ENCODE results near the gene WNT6. TPM values are rescaled to one million over a fixed set of nuclear protein-coding genes. Genes with fewer than 3 reads are reported as not detected.

The WNT6 gene
- total RNA-seq, 1 donor from 2014 or later = not detected

DNA sequence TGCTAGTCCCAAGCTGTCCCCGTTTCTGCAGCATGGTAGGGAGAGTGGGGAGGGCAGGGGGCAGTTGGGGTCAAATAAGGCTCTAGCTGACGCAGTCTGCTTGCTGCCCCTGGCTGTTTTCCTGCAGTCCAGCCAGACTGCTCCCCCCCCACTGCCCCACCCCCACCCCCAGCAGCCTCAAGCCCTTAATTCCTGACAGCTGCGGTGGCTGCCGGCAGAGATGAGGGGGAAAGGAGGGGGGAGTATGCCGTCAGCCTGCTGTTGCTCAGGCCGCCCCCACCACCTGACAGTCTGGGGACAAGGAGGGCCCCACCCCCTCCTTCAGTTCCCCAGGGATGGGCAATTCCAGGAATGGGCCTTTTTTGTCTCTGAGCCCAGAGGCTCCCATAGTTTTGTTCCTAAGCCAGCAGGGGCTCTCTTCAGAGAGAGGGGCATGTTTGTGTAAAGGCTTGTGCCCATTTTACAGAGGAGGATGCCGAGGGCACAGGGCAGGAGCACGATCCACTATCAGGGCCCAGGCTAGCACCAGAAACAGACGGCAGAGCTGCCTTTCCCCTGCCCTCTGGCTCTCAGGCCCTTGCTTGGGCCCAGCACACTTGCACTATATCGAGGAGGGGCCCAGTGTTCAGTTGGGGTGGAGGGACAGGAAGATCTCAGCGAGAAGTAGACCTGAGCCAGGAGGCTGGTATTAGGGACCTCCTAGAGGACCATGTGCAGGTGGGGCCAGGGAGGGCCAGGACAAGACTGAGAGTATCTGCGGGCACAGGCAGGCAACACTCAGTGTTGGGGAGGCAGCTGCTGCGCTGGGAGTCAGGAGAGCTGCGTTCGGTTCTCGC, 19.5 kb downstream of the WNT6 start:
- Mint-ChIP-seq H3K4me1 (ENCODE audit: low read depth) (peaks cover 5% of the 10 kb centered on the region), H3K4me3 (ENCODE audit: unreplicated experiment) (no peak overlapping the region), H3K36me3 (ENCODE audit: low read depth) (peaks cover 1% of the 10 kb centered on the region), H3K9me3 (ENCODE audit: low read depth) (no peaks in the 10 kb centered on the region), H3K27ac (ENCODE audit: unreplicated experiment) (no peak overlapping the region), H3K27me3 (ENCODE audit: low read depth) (peaks cover 71% of the 10 kb centered on the region)
- peak; percentile 52 for DNase-seq (ENCODE audit: low spot score)
- TF ChIP-seq, protein P1, sequence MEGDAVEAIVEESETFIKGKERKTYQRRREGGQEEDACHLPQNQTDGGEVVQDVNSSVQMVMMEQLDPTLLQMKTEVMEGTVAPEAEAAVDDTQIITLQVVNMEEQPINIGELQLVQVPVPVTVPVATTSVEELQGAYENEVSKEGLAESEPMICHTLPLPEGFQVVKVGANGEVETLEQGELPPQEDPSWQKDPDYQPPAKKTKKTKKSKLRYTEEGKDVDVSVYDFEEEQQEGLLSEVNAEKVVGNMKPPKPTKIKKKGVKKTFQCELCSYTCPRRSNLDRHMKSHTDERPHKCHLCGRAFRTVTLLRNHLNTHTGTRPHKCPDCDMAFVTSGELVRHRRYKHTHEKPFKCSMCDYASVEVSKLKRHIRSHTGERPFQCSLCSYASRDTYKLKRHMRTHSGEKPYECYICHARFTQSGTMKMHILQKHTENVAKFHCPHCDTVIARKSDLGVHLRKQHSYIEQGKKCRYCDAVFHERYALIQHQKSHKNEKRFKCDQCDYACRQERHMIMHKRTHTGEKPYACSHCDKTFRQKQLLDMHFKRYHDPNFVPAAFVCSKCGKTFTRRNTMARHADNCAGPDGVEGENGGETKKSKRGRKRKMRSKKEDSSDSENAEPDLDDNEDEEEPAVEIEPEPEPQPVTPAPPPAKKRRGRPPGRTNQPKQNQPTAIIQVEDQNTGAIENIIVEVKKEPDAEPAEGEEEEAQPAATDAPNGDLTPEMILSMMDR (IDR thresholded peaks at IDR 0.05) = no peak

DNA sequence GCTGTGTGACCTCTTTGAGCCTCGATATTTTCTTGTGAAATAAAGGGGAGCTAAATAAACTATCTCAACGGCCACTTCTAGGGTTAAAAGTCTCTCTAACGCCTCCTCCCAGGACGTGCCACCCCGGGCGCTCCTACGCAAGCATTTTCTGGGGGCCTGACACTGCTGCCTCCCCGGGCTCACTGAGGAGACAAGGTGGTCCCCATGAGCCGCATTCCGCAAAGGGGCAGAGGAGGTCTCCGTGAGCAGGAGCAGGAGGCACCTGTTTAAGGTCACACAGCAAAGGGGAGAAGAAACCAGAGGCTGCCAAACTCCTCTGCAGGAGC, 20.1 kb downstream of the WNT6 start:
- H3K4me3 Mint-ChIP-seq (ENCODE audit: unreplicated experiment) = peak overlapping the region; percentile 40

DNA sequence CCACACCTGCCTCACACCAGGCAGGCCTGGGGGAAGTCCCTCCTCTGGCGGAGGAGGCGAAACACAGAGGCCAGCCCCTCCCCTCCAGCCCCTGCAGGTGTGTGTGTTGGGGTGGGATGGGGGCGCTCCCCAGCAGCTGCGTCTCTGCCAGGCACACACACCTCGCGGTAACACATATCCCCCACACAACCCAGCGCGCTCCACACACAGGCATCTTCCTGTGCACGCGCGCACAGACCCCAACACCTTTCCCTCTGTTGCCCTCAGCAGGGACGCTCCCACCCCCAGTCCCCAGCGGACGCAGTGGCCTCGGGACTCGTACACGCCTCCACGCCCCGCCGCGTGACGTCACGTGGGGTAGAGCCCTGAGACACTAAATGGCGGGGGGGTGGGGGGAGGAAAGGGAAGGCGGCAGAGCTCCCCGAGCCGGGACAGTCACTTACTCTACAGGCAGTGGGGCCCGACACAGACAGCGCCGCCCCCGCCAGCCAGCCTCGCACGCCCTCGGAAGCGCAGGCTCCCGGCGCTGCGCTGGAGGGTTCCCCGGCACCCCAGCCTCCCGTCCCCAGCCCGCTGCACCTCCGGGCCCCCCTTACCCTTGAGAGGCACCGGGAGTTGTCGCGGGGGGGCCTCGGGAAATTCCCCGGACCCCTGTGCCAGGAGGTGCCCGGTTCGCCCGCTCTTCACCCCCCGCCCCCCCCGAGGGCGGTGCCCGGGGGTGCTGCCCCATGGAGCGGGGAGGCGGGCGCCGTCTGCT, 20.7 kb downstream of the WNT6 start, which contains the start of gene WNT10A:
Gene WNT10A, plus strand, starts transcription at position 751 of the 757 bp plus-strand sequence. CDS start 144 bp downstream, outside the sequence.
- TF ChIP-seq, protein P1 (IDR thresholded peaks at IDR 0.05) = no peak
- Mint-ChIP-seq H3K9me3 (ENCODE audit: low read depth) (no peaks in the 10 kb centered on the region), H3K36me3 (ENCODE audit: low read depth) (peaks cover 4% of the 10 kb centered on the region), H3K27ac (ENCODE audit: unreplicated experiment) (no peak within 1 kb of the TSS), H3K4me1 (ENCODE audit: low read depth) (peaks cover 5% of the 10 kb centered on the region), H3K27me3 (ENCODE audit: low read depth) (peaks cover 70% of the 10 kb centered on the region), H3K4me3 (ENCODE audit: unreplicated experiment) (peak within 1 kb of the TSS; percentile 40)
- DNase-seq (ENCODE audit: low spot score) = peak; percentile 85

More for the DNA sequence above, 20.1 kb downstream of the WNT6 start:
- Mint-ChIP-seq H3K4me1 (ENCODE audit: low read depth) (peaks cover 5% of the 10 kb centered on the region), H3K9me3 (ENCODE audit: low read depth) (no peaks in the 10 kb centered on the region), H3K36me3 (ENCODE audit: low read depth) (peaks cover 4% of the 10 kb centered on the region), H3K27ac (ENCODE audit: unreplicated experiment) (no peak overlapping the region), H3K27me3 (ENCODE audit: low read depth) (peaks cover 70% of the 10 kb centered on the region)
- TF ChIP-seq, protein P1 (IDR thresholded peaks at IDR 0.05) = no peak
- DNase-seq (ENCODE audit: low spot score) = peak; percentile 79

DNA sequence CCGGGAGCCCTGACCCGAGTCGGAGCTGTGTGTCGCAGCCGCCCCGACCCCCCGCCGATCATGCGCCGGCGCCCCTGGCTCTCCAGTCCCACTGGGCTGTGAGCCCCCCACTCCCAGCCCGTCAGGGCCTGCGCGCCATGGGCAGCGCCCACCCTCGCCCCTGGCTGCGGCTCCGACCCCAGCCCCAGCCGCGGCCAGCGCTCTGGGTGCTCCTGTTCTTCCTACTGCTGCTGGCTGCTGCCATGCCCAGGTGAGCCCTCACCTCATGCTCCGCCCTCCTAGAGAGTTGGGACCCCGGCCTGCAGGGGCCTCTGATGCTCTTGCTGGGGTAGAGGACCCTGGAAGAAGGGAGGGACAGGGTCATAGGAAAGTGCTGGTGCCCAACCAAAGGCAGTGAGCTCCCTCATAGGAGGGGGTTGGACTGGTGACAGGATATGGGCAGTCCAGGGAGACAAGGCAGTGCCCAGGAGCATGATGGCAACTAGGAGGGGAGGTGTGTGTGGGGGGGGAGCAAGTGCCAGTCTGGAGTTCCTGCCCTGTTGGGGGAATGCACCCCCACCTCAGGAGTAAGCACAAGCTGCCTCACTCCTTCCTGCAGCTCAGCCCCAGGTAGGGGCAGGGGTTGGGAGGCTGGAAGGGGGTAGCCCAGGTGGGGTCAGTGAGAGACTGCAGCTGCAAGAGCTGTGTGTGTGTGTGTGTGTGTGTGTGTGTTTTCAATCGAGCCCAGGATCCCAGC, 21.4 kb downstream of the WNT6 start:
- Mint-ChIP-seq H3K36me3 (ENCODE audit: low read depth) (peaks cover 4% of the 10 kb centered on the region), H3K27me3 (ENCODE audit: low read depth) (peaks cover 71% of the 10 kb centered on the region), H3K4me3 (ENCODE audit: unreplicated experiment) (no peak overlapping the region), H3K4me1 (ENCODE audit: low read depth) (peaks cover 5% of the 10 kb centered on the region), H3K9me3 (ENCODE audit: low read depth) (no peaks in the 10 kb centered on the region), H3K27ac (ENCODE audit: unreplicated experiment) (no peak overlapping the region)
- DNase-seq (ENCODE audit: low spot score) = peak; percentile 80
- TF ChIP-seq, protein P1 (IDR thresholded peaks at IDR 0.05) = no peak

Measured in chondrocyte (in vitro differentiated cells).